Activated T-helper 2 cell treated with anti-CD3 and anti-CD28 coated beads, Interferon-gamma antibody, Interleukin-2, Interleukin-4, amounts not matched to agents 10 μg/mL and 5 μg/mL and 100 μg/mL, durations not matched to agents 14 hours and 24 hours and 36 hours (primary cell): ENCODE results near the gene MYH7B. TPM values are rescaled to one million over a fixed set of nuclear protein-coding genes. Genes with fewer than 3 reads are reported as not detected.

Experiments used
- DNase-seq: peaks from one replicate; pipeline ENCODE4 v3.0.0; 2021; ENCODE audit warnings: low spot score
- H3K27ac Mint-ChIP-seq: one replicate; pipeline ENCODE4 v1.8.0; 2021; ENCODE audit warnings: mixed read lengths
- H3K27me3 Mint-ChIP-seq: one replicate; pipeline ENCODE4 v1.8.0; 2021; ENCODE audit warnings: low read depth, mixed read lengths
- H3K36me3 Mint-ChIP-seq: one replicate; pipeline ENCODE4 v1.8.0; 2021; ENCODE audit warnings: low read depth, mixed read lengths
- H3K4me1 Mint-ChIP-seq: one replicate; pipeline ENCODE4 v1.8.0; 2021; ENCODE audit warnings: low read depth, mixed read lengths
- H3K4me3 Mint-ChIP-seq: one replicate; pipeline ENCODE4 v1.8.0; 2021; ENCODE audit warnings: low read depth, mild to moderate bottlenecking, moderate library complexity, mixed read lengths
- H3K9me3 Mint-ChIP-seq: one replicate; pipeline ENCODE4 v1.8.0; 2021; ENCODE audit warnings: mixed read lengths
- intact Hi-C: fragments of 100-400 bp; cut with micrococcal nuclease; formaldehyde crosslinking; loops from one replicate; pipeline ENCODE4 v1.15.1; 2023
- total RNA-seq: library from RNA; stranded (reverse); gene quantifications from 2 replicates; pipeline ENCODE4 v1.2.3, GENCODE V29; 2022

Gene MYH7B
- total RNA-seq, 1 donor from 2014 or later, result 0.34 TPM

- H3K4me1 Mint-ChIP-seq, result no peaks in the 10 kb centered on the region
- H3K27ac Mint-ChIP-seq, result no peak overlapping the region
- H3K27me3 Mint-ChIP-seq, result no peaks in the 10 kb centered on the region
- no peaks in the 10 kb centered on the region for H3K9me3 Mint-ChIP-seq
- intact Hi-C loops, result no loop called here
- peaks cover 55% of the 10 kb centered on the region for H3K36me3 Mint-ChIP-seq
- DNase-seq, result no peak
- no peak overlapping the region for H3K4me3 Mint-ChIP-seq
Observed at GRCh38 chr20:35001596-35002362, 46.1 kb downstream of the MYH7B start.

- Mint-ChIP-seq H3K36me3 (peaks cover 58% of the 10 kb centered on the region), H3K4me3 (no peak overlapping the region), H3K27me3 (no peaks in the 10 kb centered on the region), H3K9me3 (no peaks in the 10 kb centered on the region), H3K4me1 (no peaks in the 10 kb centered on the region), H3K27ac (no peak overlapping the region)
- DNase-seq, result no peak
- intact Hi-C loops, result no loop called here
Observed at GRCh38 chr20:35002426-35003210, 47.0 kb downstream of the MYH7B start.

GRCh38 chr20:35003211-35004031, 47.8 kb downstream of the MYH7B start:
- H3K4me3 Mint-ChIP-seq, result no peak overlapping the region
- no peak overlapping the region for H3K27ac Mint-ChIP-seq
- no peaks in the 10 kb centered on the region for H3K9me3 Mint-ChIP-seq
- H3K36me3 Mint-ChIP-seq, result peaks cover 58% of the 10 kb centered on the region
- H3K4me1 Mint-ChIP-seq, result no peaks in the 10 kb centered on the region
- no peak for DNase-seq
- H3K27me3 Mint-ChIP-seq, result no peaks in the 10 kb centered on the region
- intact Hi-C loops, result no loop called here

GRCh38 chr20:35004051-35004725, 48.5 kb downstream of the MYH7B start:
- H3K9me3 Mint-ChIP-seq, result no peaks in the 10 kb centered on the region
- peaks cover 59% of the 10 kb centered on the region for H3K36me3 Mint-ChIP-seq
- no peak overlapping the region for H3K4me3 Mint-ChIP-seq
- no peak overlapping the region for H3K27ac Mint-ChIP-seq
- H3K27me3 Mint-ChIP-seq, result no peaks in the 10 kb centered on the region
- no peak for DNase-seq
- H3K4me1 Mint-ChIP-seq, result no peaks in the 10 kb centered on the region
- intact Hi-C loops, result no loop called here

DNA sequence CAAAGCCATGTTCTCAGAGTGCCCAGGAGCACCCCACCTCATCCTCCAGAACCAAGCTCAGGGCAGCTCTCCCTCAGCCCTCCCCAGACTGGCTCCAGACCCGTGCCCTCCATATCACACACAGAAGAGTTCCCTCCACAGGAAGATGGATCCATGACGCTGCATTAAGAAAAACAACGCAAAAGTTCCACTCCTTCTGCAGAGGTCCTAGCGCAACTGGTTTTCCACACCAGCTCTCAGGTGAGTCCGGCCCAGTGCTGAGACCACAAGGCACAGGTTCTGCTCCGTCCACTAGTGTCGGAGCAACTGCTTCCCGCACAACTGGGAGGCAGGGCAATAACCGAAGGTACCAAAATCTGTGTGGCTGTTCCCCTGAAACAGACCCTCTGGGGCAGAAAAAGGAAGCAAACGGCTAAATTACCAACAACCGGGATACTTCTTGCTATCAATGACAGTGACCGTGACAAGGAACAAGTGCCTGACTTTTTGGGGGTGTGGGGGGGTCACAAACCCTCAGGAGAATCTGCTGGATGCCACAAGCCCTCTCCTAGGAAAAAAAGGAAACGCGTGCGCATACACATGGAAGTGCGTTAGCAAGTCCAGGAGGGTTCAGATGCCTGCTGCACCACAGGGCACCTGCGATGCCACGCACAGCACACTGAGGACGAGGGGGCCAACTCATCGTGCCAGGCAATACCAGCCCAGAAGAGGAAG, 49.2 kb downstream of the MYH7B start:
- Mint-ChIP-seq H3K27ac (no peak overlapping the region), H3K36me3 (peaks cover 60% of the 10 kb centered on the region), H3K9me3 (no peaks in the 10 kb centered on the region), H3K27me3 (no peaks in the 10 kb centered on the region), H3K4me1 (no peaks in the 10 kb centered on the region), H3K4me3 (no peak overlapping the region)
- DNase-seq, result no peak
- intact Hi-C loops, result no loop called here

Other genes with a start within 250 kb of the MYH7B start
- 29.1 and 30.9 TPM in 2 replicates for gene NCOA6, start 130.2 kb upstream of the MYH7B start, total RNA-seq
- gene GGT7, start 83.0 kb upstream of the MYH7B start, total RNA-seq, result 13.3 and 13.5 TPM in 2 replicates
- gene ACSS2, start 79.3 kb upstream of the MYH7B start, total RNA-seq, result 51.3 and 59.4 TPM in 2 replicates
- gene GSS, start 62 bp upstream of the MYH7B start, total RNA-seq, result 70.5 and 77.1 TPM in 2 replicates
- 52.3 and 52.4 TPM in 2 replicates for gene TRPC4AP, start 136.9 kb downstream of the MYH7B start, total RNA-seq
- gene EDEM2, start 191.5 kb downstream of the MYH7B start, total RNA-seq, result 25.5 and 25.7 TPM in 2 replicates
- 0.43 and 0.64 TPM in 2 replicates for gene PROCR, start 216.2 kb downstream of the MYH7B start, total RNA-seq